GM23338 (cell line): ENCODE data around the gene ZNF202. TPM values are rescaled to one million over a fixed set of nuclear protein-coding genes. Genes with fewer than 3 reads are reported as not detected.

Experiments
- ATAC-seq: fragments of 200-7000 bp; cut with Tn5 transposase; 3 replicates; pipeline ENCODE4 v1.9.1; 2020
- DNase-seq: peaks from one replicate; pipeline ENCODE4 v3.0.0-alpha.2; 2015; ENCODE audit warnings: low spot score
- H2AFZ ChIP-seq: fragments of 200-600 bp; sonication (generic); 2 replicates; pipeline ENCODE4 v1.8.0; 2016; ENCODE audit warnings: antibody characterized with exemption, mild to moderate bottlenecking, moderate library complexity
- H3F3A ChIP-seq: fragments of 200-600 bp; sonication (generic); replicated peaks from 2 replicates; pipeline ENCODE4 v1.8.0; 2017; ENCODE audit warnings: antibody characterized with exemption, mixed run types, low read depth
- H3K27ac ChIP-seq: fragments of 200-600 bp; sonication (generic); 2 replicates; pipeline ENCODE4 v1.6.1; 2016; ENCODE audit warnings: low read depth
- H3K27me3 ChIP-seq: fragments of 200-600 bp; sonication (generic); 2 replicates; pipeline ENCODE4 v1.8.0; 2016; ENCODE audit warnings: mild to moderate bottlenecking, mixed run types, moderate library complexity; ENCODE audit not compliant: insufficient read depth
- H3K36me3 ChIP-seq: fragments of 200-600 bp; sonication (generic); 2 replicates; pipeline ENCODE4 v1.8.0; 2016; ENCODE audit warnings: mild to moderate bottlenecking; ENCODE audit not compliant: insufficient read depth
- H3K4me1 ChIP-seq: fragments of 200-600 bp; sonication (generic); 2 replicates; pipeline ENCODE4 v1.8.0; 2016; ENCODE audit warnings: mild to moderate bottlenecking, moderate library complexity; ENCODE audit not compliant: insufficient read depth
- H3K4me2 ChIP-seq: fragments of 200-600 bp; sonication (generic); 2 replicates; pipeline ENCODE4 v1.7.1; 2017; ENCODE audit warnings: mixed run types
- H3K4me3 ChIP-seq: fragments of 200-600 bp; sonication (generic); 2 replicates; pipeline ENCODE4 v1.6.1; 2016; ENCODE audit warnings: mixed run types
- H3K79me2 ChIP-seq: fragments of 200-600 bp; sonication (generic); replicated peaks from 2 replicates; pipeline ENCODE4 v1.8.0; 2017; ENCODE audit warnings: mild to moderate bottlenecking; ENCODE audit not compliant: insufficient read depth
- H3K9me2 ChIP-seq: fragments of 200-600 bp; sonication (generic); 2 replicates; pipeline ENCODE4 v1.8.0; 2017; ENCODE audit not compliant: insufficient read depth
- H4K20me1 ChIP-seq: fragments of 200-600 bp; sonication (generic); replicated peaks from 2 replicates; pipeline ENCODE4 v1.8.0; 2017; ENCODE audit warnings: mild to moderate bottlenecking; ENCODE audit not compliant: insufficient read depth
- H3K27ac Mint-ChIP-seq: 2 replicates; pipeline ENCODE4 v1.8.0; 2020; ENCODE audit warnings: inconsistent platforms, mild to moderate bottlenecking, moderate library complexity, mixed read lengths
- H3K27me3 Mint-ChIP-seq: 3 replicates; pipeline ENCODE4 v1.8.0; 2022; ENCODE audit warnings: low read depth, mild to moderate bottlenecking, moderate library complexity, mixed read lengths, inconsistent platforms; ENCODE audit not compliant: insufficient read depth, poor library complexity
- H3K36me3 Mint-ChIP-seq: 3 replicates; pipeline ENCODE4 v1.8.0; 2021; ENCODE audit warnings: low read depth, mild to moderate bottlenecking, inconsistent platforms, moderate library complexity, mixed read lengths
- H3K4me1 Mint-ChIP-seq: 3 replicates; pipeline ENCODE4 v1.8.0; 2020; ENCODE audit warnings: mild to moderate bottlenecking, inconsistent platforms, mixed read lengths
- H3K4me3 Mint-ChIP-seq: 3 replicates; pipeline ENCODE4 v1.8.0; 2021; ENCODE audit warnings: moderate library complexity, mild to moderate bottlenecking, inconsistent platforms, mixed read lengths
- H3K9me3 Mint-ChIP-seq: 3 replicates; pipeline ENCODE4 v1.8.0; 2020; ENCODE audit warnings: moderate library complexity, mild to moderate bottlenecking, inconsistent platforms, mixed read lengths
- CTCF ChIP-seq, 2 experiments: fragments of 200-600 bp in 1 of 2; sonication (generic) in 1 of 2; conservative IDR thresholded peaks; 2 replicates each; pipeline versions ENCODE4 v1.5.1 to v1.6.1; 2016 to 2017; ENCODE audit warnings: antibody characterized with exemption in 2 of 2, low read depth in 2 of 2, mild to moderate bottlenecking in 2 of 2, moderate library complexity in 1 of 2
- ETS1 ChIP-seq: IDR thresholded peaks from 2 replicates; pipeline ENCODE4 v1.6.1; 2016; ENCODE audit warnings: antibody characterized with exemption
- EZH2 ChIP-seq: fragments of 200-600 bp; sonication (generic); IDR thresholded peaks from one replicate; pipeline ENCODE4 v1.8.0; 2017; ENCODE audit warnings: antibody characterized with exemption, mild to moderate bottlenecking, low read depth; ENCODE audit not compliant: unreplicated experiment
- EZH2phosphoT487 ChIP-seq: fragments of 200-600 bp; sonication (generic); IDR thresholded peaks from one replicate; pipeline ENCODE4 v1.8.1; 2018; ENCODE audit warnings: antibody characterized with exemption; ENCODE audit not compliant: unreplicated experiment
- JUNB ChIP-seq: IDR thresholded peaks from one replicate; pipeline ENCODE4 v1.6.1; 2016; ENCODE audit warnings: antibody characterized with exemption; ENCODE audit not compliant: unreplicated experiment
- NANOG ChIP-seq: IDR thresholded peaks from 2 replicates; pipeline ENCODE4 v1.6.1; 2016; ENCODE audit warnings: antibody characterized with exemption, borderline replicate concordance
- POLR2AphosphoS5 ChIP-seq: IDR thresholded peaks from 2 replicates; pipeline ENCODE4 v1.6.1; 2016; ENCODE audit warnings: antibody characterized with exemption, low read depth
- ZNF331 ChIP-seq: fragments of 250-450 bp; sonication (Bioruptor Pico); IDR thresholded peaks from 2 replicates; pipeline ENCODE4 v1.5.0; 2020; ENCODE audit warnings: low read depth, mild to moderate bottlenecking, moderate library complexity
- polyA plus RNA-seq: library from polyadenylated mRNA; unstranded; fragments of >200 nt; fragmentation: Nextera tagmentation; extraction: Ambion mirVana; gene quantifications from 2 replicates; pipeline ENCODE4 v1.2.1, GENCODE V29; 2016
- total RNA-seq: library from RNA; depleted of rRNA; stranded (reverse); fragments of >200 nt; shearing (Covaris generic); gene quantifications from 2 replicates; pipeline ENCODE4 v1.2.3, GENCODE V29; 2014
- TF ChIP-seq, protein P1 (sequence below): fragments of 250-450 bp; sonication (Bioruptor Pico); IDR thresholded peaks from 2 replicates; pipeline ENCODE4 v1.5.0; 2020; ENCODE audit warnings: mild to moderate bottlenecking, moderate library complexity
- TF ChIP-seq, protein P2 (sequence below): IDR thresholded peaks from one replicate; pipeline ENCODE4 v1.6.1; 2018; ENCODE audit warnings: antibody characterized with exemption; ENCODE audit not compliant: unreplicated experiment

ZNF202 gene
- total and polyA plus RNA-seq, 2 experiments from 2014 or later: 18.2 to 36.7 TPM

- TF ChIP-seq CTCF (conservative IDR thresholded peaks at IDR 0.05; ENCODE audit: low read depth in 2 of 2): no peak
- no peak for TF ChIP-seq EZH2
- no peak for TF ChIP-seq NANOG
These were observed 34.3 kb downstream of the ZNF202 start (continued) for GRCh38 chr11:123707206-123707605.

DNA sequence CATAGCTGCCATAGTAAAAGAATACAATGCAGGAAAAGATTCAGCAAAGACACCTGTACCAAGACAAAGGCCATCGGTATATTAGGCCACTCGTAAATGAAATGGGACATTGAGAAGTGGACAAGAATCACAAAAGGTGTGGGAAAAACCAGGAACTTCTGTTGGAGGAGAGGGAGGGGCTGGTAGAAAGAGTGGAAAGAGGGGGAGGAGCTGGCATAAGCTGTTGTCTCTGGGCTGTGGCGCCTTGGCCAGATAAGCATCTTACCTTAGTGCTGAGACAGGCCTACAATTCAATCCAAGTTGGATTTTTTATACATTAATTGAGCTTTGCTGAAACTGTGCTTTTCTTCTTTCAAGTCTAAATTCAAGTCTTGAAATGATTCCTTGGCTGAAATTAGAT, 37.1 kb downstream of the ZNF202 start:
- Mint-ChIP-seq H3K27ac (no peak overlapping the region), H3K9me3 (no peaks in the 10 kb centered on the region), H3K4me1 (no peaks in the 10 kb centered on the region; the same call in 2 of the 3 replicates), H3K36me3 (no peaks in the 10 kb centered on the region), H3K27me3 (peaks cover 5% of the 10 kb centered on the region), H3K4me3 (no peak overlapping the region)
- H3K79me2 ChIP-seq: no peaks in the 10 kb centered on the region
- H4K20me1 ChIP-seq: no peaks in the 10 kb centered on the region
- H3F3A ChIP-seq: no peaks in the 10 kb centered on the region
- H3K27ac ChIP-seq: no peak overlapping the region
- H3K27me3 ChIP-seq: no peaks in the 10 kb centered on the region
- H3K4me3 ChIP-seq: no peak overlapping the region
- H2AFZ ChIP-seq: no peak overlapping the region
- H3K36me3 ChIP-seq: no peaks in the 10 kb centered on the region
- DNase-seq (peak; percentile 24), ATAC-seq (no peak)
- H3K4me1 ChIP-seq: no peaks in the 10 kb centered on the region
- no peaks in the 10 kb centered on the region for H3K9me2 ChIP-seq
- no peak overlapping the region for H3K4me2 ChIP-seq
- TF ChIP-seq ZNF331 (no peak), CTCF (conservative IDR thresholded peaks at IDR 0.05; ENCODE audit: low read depth in 2 of 2) (no peak), ETS1 (no peak), POLR2AphosphoS5 (no peak), JUNB (no peak), NANOG (no peak), EZH2 (no peak), EZH2phosphoT487 (no peak)
- TF ChIP-seq, protein P1, sequence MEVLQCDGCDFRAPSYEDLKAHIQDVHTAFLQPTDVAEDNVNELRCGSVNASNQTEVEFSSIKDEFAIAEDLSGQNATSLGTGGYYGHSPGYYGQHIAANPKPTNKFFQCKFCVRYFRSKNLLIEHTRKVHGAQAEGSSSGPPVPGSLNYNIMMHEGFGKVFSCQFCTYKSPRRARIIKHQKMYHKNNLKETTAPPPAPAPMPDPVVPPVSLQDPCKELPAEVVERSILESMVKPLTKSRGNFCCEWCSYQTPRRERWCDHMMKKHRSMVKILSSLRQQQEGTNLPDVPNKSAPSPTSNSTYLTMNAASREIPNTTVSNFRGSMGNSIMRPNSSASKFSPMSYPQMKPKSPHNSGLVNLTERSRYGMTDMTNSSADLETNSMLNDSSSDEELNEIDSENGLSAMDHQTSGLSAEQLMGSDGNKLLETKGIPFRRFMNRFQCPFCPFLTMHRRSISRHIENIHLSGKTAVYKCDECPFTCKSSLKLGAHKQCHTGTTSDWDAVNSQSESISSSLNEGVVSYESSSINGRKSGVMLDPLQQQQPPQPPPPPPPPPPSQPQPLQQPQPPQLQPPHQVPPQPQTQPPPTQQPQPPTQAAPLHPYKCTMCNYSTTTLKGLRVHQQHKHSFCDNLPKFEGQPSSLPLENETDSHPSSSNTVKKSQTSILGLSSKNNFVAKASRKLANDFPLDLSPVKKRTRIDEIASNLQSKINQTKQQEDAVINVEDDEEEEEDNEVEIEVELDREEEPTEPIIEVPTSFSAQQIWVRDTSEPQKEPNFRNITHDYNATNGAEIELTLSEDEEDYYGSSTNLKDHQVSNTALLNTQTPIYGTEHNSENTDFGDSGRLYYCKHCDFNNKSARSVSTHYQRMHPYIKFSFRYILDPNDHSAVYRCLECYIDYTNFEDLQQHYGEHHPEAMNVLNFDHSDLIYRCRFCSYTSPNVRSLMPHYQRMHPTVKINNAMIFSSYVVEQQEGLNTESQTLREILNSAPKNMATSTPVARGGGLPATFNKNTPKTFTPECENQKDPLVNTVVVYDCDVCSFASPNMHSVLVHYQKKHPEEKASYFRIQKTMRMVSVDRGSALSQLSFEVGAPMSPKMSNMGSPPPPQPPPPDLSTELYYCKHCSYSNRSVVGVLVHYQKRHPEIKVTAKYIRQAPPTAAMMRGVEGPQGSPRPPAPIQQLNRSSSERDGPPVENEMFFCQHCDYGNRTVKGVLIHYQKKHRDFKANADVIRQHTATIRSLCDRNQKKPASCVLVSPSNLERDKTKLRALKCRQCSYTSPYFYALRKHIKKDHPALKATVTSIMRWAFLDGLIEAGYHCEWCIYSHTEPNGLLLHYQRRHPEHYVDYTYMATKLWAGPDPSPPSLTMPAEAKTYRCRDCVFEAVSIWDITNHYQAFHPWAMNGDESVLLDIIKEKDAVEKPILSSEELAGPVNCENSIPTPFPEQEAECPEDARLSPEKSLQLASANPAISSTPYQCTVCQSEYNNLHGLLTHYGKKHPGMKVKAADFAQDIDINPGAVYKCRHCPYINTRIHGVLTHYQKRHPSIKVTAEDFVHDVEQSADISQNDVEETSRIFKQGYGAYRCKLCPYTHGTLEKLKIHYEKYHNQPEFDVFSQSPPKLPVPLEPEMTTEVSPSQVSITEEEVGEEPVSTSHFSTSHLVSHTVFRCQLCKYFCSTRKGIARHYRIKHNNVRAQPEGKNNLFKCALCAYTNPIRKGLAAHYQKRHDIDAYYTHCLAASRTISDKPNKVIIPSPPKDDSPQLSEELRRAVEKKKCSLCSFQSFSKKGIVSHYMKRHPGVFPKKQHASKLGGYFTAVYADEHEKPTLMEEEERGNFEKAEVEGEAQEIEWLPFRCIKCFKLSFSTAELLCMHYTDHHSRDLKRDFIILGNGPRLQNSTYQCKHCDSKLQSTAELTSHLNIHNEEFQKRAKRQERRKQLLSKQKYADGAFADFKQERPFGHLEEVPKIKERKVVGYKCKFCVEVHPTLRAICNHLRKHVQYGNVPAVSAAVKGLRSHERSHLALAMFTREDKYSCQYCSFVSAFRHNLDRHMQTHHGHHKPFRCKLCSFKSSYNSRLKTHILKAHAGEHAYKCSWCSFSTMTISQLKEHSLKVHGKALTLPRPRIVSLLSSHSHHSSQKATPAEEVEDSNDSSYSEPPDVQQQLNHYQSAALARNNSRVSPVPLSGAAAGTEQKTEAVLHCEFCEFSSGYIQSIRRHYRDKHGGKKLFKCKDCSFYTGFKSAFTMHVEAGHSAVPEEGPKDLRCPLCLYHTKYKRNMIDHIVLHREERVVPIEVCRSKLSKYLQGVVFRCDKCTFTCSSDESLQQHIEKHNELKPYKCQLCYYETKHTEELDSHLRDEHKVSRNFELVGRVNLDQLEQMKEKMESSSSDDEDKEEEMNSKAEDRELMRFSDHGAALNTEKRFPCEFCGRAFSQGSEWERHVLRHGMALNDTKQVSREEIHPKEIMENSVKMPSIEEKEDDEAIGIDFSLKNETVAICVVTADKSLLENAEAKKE (CRISPR knock-in tag): no peak
- TF ChIP-seq, protein P2, sequence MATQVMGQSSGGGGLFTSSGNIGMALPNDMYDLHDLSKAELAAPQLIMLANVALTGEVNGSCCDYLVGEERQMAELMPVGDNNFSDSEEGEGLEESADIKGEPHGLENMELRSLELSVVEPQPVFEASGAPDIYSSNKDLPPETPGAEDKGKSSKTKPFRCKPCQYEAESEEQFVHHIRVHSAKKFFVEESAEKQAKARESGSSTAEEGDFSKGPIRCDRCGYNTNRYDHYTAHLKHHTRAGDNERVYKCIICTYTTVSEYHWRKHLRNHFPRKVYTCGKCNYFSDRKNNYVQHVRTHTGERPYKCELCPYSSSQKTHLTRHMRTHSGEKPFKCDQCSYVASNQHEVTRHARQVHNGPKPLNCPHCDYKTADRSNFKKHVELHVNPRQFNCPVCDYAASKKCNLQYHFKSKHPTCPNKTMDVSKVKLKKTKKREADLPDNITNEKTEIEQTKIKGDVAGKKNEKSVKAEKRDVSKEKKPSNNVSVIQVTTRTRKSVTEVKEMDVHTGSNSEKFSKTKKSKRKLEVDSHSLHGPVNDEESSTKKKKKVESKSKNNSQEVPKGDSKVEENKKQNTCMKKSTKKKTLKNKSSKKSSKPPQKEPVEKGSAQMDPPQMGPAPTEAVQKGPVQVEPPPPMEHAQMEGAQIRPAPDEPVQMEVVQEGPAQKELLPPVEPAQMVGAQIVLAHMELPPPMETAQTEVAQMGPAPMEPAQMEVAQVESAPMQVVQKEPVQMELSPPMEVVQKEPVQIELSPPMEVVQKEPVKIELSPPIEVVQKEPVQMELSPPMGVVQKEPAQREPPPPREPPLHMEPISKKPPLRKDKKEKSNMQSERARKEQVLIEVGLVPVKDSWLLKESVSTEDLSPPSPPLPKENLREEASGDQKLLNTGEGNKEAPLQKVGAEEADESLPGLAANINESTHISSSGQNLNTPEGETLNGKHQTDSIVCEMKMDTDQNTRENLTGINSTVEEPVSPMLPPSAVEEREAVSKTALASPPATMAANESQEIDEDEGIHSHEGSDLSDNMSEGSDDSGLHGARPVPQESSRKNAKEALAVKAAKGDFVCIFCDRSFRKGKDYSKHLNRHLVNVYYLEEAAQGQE: no peak
